IPS-15b (cell line): ENCODE results near the gene EPS15.
"Not testable (repeated sequence)": the region's sequence is repeated elsewhere in the genome, so short reads cannot be mapped to it uniquely, and the experiment has no call there.

ENCODE experiments used
- H3K27me3 ChIP-seq: one replicate; pipeline ENCODE4 v1.6.1; 2013; ENCODE audit warnings: low read length; ENCODE audit not compliant: control insufficient read depth, insufficient read depth
- H3K36me3 ChIP-seq: one replicate; pipeline ENCODE4 v1.6.1; 2013; ENCODE audit warnings: low read length; ENCODE audit not compliant: control insufficient read depth, insufficient read depth
- H3K4me1 ChIP-seq: one replicate; pipeline ENCODE4 v1.6.1; 2013; ENCODE audit warnings: mild to moderate bottlenecking, low read length; ENCODE audit not compliant: control insufficient read depth, insufficient read depth
- H3K4me3 ChIP-seq: one replicate; pipeline ENCODE4 v1.5.1; 2013; ENCODE audit warnings: low read depth, low read length
- H3K9ac ChIP-seq: one replicate; pipeline ENCODE4 v1.6.1; 2013; ENCODE audit warnings: low read depth, mild to moderate bottlenecking, low read length
- H3K9me3 ChIP-seq: one replicate; pipeline ENCODE4 v1.6.1; 2013; ENCODE audit warnings: mild to moderate bottlenecking, low read length; ENCODE audit not compliant: control insufficient read depth, insufficient read depth

The EPS15 gene

DNA sequence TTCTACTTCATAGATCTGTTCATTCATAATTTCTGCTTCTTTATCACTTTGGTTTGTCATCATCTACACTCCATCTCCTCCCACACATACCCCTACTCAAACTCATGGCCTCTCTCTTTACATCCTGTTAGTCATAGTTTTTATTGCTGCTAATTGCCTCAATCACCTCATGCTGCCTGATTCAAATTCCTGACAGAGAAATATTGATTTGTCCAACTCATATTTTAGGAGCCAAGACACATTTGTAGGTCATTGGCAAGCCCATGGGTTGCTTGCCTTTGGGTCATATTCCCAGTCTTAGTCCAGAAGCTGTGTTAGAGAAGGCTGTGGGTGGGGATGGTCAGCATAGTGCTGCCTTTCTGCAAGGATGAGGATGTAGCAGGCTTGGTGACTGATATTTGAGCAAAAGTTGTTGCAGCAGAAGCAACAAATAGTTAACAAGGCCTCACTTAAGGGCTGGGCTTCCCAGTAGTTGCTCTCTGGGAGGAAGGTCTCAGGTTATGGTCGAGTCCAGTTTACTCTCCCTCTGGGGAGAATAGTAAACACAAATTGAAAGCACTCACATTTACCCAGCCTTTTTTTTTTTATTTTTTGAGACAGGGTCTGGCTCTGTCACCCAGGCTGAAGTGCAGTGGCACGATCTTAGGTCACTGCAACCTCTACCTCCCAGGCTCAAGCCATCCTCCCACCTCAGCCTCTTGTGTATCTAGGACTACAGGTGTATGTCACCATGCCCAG, 22.4 kb upstream of the EPS15 start:
- peaks cover 2% of the 10 kb centered on the region for H3K4me1 ChIP-seq
- H3K9me3 ChIP-seq, result no peaks in the 10 kb centered on the region
- no peaks in the 10 kb centered on the region for H3K27me3 ChIP-seq
- no peaks in the 10 kb centered on the region for H3K36me3 ChIP-seq
- H3K9ac ChIP-seq, result no peak overlapping the region
- no peak overlapping the region for H3K4me3 ChIP-seq

DNA sequence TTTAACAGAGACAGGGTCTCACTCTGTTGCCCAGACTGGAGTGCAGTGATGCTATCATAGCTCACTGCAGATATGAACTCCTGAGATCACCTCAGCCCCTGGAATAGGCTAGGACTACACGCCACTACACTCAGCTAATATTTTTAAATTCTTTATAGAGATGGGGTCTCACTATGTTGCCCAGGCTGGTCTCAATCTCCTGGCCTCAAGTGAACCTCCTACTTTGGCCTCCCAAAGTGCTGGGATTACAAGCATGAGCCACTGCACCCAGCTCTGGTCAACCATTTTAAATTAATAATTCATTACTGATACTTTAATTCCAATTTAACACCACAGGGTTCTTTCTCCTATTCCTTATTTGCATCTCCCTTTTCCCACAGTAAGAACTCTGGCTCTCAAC, 18.5 kb upstream of the EPS15 start:
- H3K9ac ChIP-seq, result no peak overlapping the region
- peaks cover 2% of the 10 kb centered on the region for H3K4me1 ChIP-seq
- H3K27me3 ChIP-seq, result no peaks in the 10 kb centered on the region
- H3K9me3 ChIP-seq, result no peaks in the 10 kb centered on the region
- H3K36me3 ChIP-seq, result no peaks in the 10 kb centered on the region
- H3K4me3 ChIP-seq, result no peak overlapping the region

DNA sequence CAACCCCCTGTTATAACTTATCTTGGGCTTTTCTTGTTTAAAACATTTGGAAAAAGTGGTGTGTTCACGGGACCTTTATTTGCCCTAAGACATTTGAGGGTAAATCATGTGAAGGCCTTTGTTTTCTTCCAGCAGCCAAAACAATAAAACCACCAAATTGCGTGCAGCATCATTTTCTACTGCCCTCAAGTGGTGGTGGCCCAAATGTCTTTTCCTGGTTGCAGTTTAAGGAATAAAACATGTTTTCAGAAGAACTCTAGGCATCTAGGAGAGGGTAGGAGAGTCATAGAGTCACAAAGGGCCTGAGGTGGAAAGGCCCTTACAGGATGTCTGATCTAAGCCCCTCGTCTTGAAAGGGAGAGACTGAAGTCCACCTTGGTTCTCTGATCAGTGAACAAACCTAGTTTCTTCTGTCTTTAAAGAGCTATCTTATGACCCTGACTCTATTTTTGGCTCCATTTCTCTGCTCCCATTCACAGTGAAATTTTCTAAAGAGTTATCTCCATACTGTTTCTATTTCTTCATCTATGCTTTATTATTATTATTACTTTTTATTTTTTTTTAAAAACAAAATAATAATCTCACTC, 16.0 kb upstream of the EPS15 start:
- H3K4me1 ChIP-seq, result peaks cover 2% of the 10 kb centered on the region
- no peak overlapping the region for H3K9ac ChIP-seq
- no peak overlapping the region for H3K4me3 ChIP-seq
- H3K36me3 ChIP-seq, result no peaks in the 10 kb centered on the region
- H3K27me3 ChIP-seq, result no peaks in the 10 kb centered on the region
- no peaks in the 10 kb centered on the region for H3K9me3 ChIP-seq

GRCh38 chr1:51534447-51534846, 15.4 kb upstream of the EPS15 start:
- Histone ChIP-seq H3K9me3 (no peaks in the 10 kb centered on the region), H3K4me3 (no peak overlapping the region), H3K4me1 (peaks cover 2% of the 10 kb centered on the region), H3K9ac (no peak overlapping the region), H3K36me3 (no peaks in the 10 kb centered on the region), H3K27me3 (no peaks in the 10 kb centered on the region)

DNA sequence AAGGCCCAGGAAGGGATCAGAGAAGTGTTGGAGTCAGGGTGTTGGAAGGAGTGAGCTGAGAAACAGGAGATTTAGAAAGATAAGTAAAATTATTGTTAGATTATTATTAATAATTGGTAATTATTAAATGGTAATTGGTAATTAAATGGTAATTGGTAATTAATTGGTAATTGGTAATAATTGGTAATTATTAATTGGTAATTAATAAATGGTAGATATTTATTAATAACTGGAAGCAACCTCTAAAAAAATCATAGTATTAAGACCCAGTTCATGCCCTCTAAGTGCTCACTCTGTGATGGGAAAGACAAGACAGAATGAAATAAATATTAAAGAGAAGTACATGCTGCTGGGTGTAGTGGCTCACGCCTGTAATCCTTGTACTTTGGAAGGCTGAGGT, 13.8 kb upstream of the EPS15 start:
- Histone ChIP-seq H3K4me3 (no peak overlapping the region), H3K9ac (no peak overlapping the region), H3K4me1 (no peaks in the 10 kb centered on the region), H3K9me3 (no peaks in the 10 kb centered on the region), H3K36me3 (no peaks in the 10 kb centered on the region), H3K27me3 (no peaks in the 10 kb centered on the region)

- not testable (repeated sequence) for H3K9ac ChIP-seq, H3K4me1 ChIP-seq, H3K9me3 ChIP-seq, H3K27me3 ChIP-seq, H3K4me3 ChIP-seq, H3K36me3 ChIP-seq
Measured at GRCh38 chr1:51530447-51530846, 11.4 kb upstream of the EPS15 start.

GRCh38 chr1:51527144-51527543, 8.1 kb upstream of the EPS15 start:
- no peaks in the 10 kb centered on the region for H3K9me3 ChIP-seq
- H3K4me1 ChIP-seq, result no peaks in the 10 kb centered on the region
- H3K9ac ChIP-seq, result no peak overlapping the region
- H3K27me3 ChIP-seq, result no peaks in the 10 kb centered on the region
- no peaks in the 10 kb centered on the region for H3K36me3 ChIP-seq
- no peak overlapping the region for H3K4me3 ChIP-seq

DNA sequence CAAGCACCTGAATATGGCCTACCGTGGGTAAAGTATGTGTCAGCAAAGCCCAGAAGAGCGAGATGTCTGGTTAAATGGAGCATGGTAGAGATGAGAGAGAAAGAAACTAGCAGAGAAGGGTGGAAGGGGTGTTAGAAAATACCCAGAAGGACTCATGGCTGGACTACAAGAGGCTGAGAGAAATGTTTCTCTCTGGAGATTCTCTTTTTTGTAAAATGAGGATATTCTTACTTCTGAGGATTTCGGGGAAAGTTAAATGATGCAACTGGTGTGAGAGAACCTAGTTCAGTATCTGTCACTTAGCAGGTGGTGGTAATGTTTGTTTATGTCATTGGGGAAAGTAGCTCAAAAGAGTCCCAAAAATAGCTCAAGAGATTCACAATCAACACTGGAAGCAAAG, 7.2 kb upstream of the EPS15 start:
- Histone ChIP-seq H3K9me3 (no peaks in the 10 kb centered on the region), H3K4me3 (no peak overlapping the region), H3K27me3 (no peaks in the 10 kb centered on the region), H3K36me3 (no peaks in the 10 kb centered on the region), H3K4me1 (no peaks in the 10 kb centered on the region), H3K9ac (no peak overlapping the region)

DNA sequence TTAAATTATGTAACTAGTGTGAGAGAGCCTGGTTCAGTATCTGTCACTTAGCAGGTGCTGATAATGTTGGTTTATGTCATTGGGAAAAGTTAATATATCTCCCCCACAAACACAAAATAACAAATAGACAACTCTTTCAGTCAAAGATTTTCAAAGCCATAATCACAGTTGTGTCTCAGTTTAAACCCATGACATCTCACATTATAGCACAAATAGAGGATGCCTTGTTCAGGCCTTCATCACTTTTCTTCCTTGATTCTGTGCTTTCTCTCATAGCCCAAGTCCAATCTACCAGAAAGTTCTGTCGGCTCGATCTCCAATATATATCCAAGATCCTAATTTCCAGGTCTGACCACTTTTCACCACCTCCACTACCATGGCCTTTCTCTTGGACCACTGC, 6.2 kb upstream of the EPS15 start:
- Histone ChIP-seq H3K27me3 (no peaks in the 10 kb centered on the region), H3K9ac (no peak overlapping the region), H3K36me3 (no peaks in the 10 kb centered on the region), H3K9me3 (no peaks in the 10 kb centered on the region), H3K4me3 (no peak overlapping the region), H3K4me1 (no peaks in the 10 kb centered on the region)

GRCh38 chr1:51524817-51525216, 5.8 kb upstream of the EPS15 start:
- no peaks in the 10 kb centered on the region for H3K4me1 ChIP-seq
- H3K4me3 ChIP-seq, result no peak overlapping the region
- no peaks in the 10 kb centered on the region for H3K9me3 ChIP-seq
- H3K36me3 ChIP-seq, result no peaks in the 10 kb centered on the region
- H3K27me3 ChIP-seq, result no peaks in the 10 kb centered on the region
- no peak overlapping the region for H3K9ac ChIP-seq

GRCh38 chr1:51523931-51524330, 4.9 kb upstream of the EPS15 start:
- Histone ChIP-seq H3K9me3 (no peaks in the 10 kb centered on the region), H3K9ac (no peak overlapping the region), H3K36me3 (no peaks in the 10 kb centered on the region), H3K4me1 (no peaks in the 10 kb centered on the region), H3K27me3 (no peaks in the 10 kb centered on the region), H3K4me3 (no peak overlapping the region)

GRCh38 chr1:51520700-51521248, 1.7 kb upstream of the EPS15 start:
- Histone ChIP-seq H3K36me3 (no peaks in the 10 kb centered on the region), H3K9me3 (no peaks in the 10 kb centered on the region), H3K27me3 (no peaks in the 10 kb centered on the region), H3K9ac (no peak overlapping the region), H3K4me1 (peaks cover 10% of the 10 kb centered on the region), H3K4me3 (no peak overlapping the region)
